GM23248 (cell line): ENCODE data around the gene LIX1.
"Not testable (repeated sequence)": the region's sequence is repeated elsewhere in the genome, so short reads cannot be mapped to it uniquely, and the experiment has no call there.

Source experiments
- EZH2 ChIP-seq: fragments of 200-600 bp; sonication (generic); IDR thresholded peaks from 2 replicates; pipeline ENCODE4 v1.6.1; 2018; ENCODE audit warnings: antibody characterized with exemption, mild to moderate bottlenecking; ENCODE audit not compliant: insufficient read depth, poor library complexity, severe bottlenecking
- EZH2phosphoT487 ChIP-seq: fragments of 200-600 bp; sonication (generic); IDR thresholded peaks from 2 replicates; pipeline ENCODE4 v1.6.1; 2018; ENCODE audit warnings: antibody characterized with exemption, moderate library complexity, mild to moderate bottlenecking, low read depth; ENCODE audit not compliant: insufficient read depth

DNA sequence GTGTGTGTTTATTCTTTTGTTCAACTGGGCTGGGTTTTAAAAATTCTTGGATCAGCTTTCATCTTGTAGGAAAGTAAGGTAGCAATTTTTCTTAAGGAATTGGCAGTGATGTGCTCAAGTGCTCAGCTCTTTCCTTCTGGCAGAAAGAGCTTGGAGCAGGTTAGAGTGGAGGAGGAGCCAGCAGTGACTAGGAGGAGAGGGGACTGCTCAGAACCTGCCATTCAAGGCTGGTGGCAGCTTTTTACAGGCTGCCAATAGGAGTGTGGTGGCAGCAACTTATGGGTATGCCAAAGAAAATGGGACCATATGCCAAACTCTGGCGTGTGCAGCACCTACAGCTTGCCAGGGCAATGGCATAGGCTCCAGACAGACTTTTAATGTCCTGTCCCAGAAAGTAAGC lies 2.2 kb downstream of the LIX1 start:
- TF ChIP-seq EZH2, EZH2phosphoT487: not testable (repeated sequence)
